Measurements from ENCODE around the gene HS6ST1.
"Not testable (repeated sequence)": the region's sequence is repeated elsewhere in the genome, so short reads cannot be mapped to it uniquely, and the experiment has no call there.

Gene HS6ST1

DNA sequence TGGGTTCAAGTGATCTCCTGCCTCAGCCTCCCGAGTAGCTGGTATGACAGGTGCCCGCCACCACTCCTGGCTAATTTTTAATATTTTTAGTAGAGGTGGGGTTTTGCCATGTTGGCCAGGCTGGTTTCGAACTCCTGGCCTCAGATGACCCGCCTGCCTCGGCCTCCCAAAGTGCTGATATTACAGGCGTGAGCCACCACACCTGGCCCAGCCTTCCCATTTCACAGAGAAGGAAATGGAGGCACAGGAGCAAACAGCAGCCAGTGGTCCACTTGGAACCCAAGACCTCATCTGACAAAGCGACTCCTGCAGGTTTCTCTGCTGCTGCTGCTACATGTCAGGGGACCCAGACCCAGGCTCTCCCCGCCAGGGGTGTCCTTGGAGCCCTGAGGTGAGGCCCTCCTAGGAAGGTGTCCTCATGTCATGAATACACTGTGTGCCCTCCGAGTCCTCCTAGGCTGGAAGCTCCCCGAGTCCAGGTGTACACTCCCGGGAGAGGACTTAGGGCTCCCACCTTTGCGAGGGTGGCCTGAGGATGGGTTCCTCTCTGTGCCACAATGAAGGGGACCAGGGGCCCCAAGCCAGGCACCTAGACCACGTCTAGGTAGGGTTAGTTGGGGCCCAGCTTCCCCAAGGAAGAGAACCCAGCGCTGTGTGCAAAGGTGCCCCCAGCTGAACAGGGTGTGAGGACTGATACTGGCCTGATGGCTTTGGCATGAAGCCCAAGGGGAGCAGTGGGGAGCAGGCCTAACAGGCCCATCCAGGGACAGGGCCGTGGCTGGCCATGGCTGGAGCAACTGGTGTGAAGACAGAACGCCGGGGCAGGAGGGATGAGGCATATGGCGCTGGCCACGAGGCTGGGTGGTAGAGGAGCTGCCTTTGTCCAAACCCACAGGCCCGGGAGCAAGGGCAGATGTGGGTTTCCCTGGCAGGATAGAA, 56.1 kb downstream of the HS6ST1 start:
- no peak for DNase-seq (ENCODE audit: low read depth)
- TF ChIP-seq, protein P1, sequence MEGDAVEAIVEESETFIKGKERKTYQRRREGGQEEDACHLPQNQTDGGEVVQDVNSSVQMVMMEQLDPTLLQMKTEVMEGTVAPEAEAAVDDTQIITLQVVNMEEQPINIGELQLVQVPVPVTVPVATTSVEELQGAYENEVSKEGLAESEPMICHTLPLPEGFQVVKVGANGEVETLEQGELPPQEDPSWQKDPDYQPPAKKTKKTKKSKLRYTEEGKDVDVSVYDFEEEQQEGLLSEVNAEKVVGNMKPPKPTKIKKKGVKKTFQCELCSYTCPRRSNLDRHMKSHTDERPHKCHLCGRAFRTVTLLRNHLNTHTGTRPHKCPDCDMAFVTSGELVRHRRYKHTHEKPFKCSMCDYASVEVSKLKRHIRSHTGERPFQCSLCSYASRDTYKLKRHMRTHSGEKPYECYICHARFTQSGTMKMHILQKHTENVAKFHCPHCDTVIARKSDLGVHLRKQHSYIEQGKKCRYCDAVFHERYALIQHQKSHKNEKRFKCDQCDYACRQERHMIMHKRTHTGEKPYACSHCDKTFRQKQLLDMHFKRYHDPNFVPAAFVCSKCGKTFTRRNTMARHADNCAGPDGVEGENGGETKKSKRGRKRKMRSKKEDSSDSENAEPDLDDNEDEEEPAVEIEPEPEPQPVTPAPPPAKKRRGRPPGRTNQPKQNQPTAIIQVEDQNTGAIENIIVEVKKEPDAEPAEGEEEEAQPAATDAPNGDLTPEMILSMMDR (conservative IDR thresholded peaks at IDR 0.05; ENCODE audit: low read depth, low read length), result no peak
- H3K4me3 ChIP-seq (ENCODE audit: low read depth, low read length), result no peak overlapping the region

DNA sequence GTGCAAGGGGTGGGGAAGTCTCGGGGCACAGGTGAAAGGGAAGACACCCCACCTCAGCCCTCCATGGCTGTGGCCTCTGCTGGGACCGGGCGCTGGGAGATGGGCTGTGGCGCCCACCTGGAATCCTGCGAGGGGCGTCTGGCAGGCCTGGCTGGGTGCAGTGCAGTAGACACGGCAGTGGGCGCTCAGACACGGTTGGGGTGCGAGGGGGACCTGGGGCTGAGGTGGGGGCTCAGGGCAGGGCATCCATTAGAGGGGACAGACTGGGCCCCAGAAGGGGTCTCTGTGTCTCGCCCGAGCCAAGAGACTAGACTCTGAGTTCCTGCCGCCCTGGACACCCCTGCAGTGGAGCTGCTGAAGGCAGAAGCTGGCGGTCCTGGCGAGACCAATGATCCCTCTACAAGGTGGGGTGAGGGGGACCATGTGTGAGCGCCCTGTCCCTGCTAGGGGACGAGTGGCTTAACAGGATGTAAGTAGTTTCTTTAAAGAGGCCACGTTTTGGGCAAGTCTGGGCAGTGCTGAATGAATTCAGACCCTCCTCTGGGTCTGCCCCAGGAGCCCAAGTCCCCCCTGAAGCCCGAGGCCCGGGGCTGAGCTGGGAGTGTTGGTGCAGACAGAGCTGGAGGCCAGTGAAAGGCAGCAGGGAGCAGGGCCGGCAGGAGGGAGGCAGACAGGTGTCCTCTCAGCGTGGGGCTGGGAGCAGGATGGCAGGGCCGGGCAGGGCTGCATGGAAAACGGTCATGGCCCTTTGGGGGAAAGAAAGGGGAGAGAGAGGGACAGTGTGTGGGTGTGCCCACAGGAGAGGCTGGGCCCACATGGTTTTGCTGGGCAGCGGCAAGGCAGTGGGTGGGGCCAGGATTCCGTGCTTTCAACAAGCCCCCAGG, 57.2 kb downstream of the HS6ST1 start:
- TF ChIP-seq, protein P1 (conservative IDR thresholded peaks at IDR 0.05; ENCODE audit: low read depth, low read length), result no peak
- H3K4me3 ChIP-seq (ENCODE audit: low read depth, low read length), result no peak overlapping the region
- DNase-seq (ENCODE audit: low read depth), result no peak

DNA sequence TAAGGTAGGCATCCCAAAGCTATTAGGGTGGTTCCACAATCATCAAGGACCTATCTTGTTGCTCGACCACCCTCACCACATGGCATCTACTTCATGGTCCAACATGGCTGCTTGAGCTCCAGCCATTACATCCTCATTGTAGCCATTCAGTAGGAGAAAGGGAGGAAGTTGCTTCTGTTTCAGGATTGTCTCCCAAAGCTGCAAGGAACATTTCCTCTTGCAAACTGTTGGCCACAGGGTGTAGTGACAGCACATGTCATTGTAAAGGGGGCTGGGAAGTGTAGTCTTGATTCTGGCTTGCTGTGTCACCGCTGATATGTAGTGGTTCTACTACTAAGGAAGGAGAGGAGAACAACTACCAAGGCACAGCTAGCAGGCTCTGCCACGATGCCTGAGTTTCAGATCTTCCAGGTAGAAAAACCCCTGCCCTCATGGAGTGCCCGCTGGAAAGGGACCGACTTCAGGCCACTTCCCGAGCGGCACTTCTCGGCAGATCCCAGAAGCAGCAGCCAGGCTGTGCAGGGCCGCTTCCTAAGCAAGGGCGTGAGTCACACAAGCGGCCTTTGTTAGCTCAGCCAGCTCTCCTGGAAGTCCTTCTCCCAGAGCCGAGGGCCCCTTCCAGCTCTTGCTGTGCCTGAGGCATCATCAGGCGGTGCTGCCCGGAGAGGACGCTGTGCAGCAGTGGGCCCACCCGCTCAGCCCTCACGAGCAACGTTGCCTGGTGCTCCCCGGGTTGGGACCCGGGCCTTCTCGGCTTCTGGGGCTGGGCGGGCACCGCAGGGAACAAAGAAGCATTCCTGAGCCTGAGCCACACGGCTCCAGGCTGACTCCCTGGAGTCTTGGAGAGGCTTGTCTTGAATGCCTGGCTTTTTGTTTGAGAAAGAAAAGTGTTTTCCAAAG, 58.2 kb downstream of the HS6ST1 start:
- peak overlapping the region; percentile 5 for H3K4me3 ChIP-seq (ENCODE audit: low read depth, low read length)
- TF ChIP-seq, protein P1 (conservative IDR thresholded peaks at IDR 0.05; ENCODE audit: low read depth, low read length), result peak; percentile 46
- peak; percentile 83 for DNase-seq (ENCODE audit: low read depth)

DNA sequence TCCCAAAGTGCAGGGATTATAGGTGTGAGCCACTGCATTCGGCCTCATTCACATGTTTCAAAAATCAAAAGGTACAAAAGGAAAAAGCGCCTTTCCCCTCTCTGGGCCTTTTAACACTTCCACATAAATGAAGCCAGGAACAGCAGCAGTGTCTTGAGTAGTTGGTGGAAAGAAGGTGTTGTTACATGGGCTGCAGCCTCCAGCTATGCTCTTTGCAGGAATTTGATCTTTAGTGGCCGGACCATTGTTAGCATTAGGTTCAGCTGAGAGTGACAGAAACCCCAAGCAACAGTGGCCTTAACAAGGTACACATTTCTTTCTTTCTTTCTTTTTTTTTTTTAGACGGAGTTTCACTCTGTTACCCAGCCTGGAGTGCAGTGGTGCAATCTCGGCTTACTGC, 59.1 kb downstream of the HS6ST1 start:
- no peak overlapping the region for H3K4me3 ChIP-seq (ENCODE audit: low read depth, low read length)
- TF ChIP-seq, protein P1 (conservative IDR thresholded peaks at IDR 0.05; ENCODE audit: low read depth, low read length), result no peak
- DNase-seq (ENCODE audit: low read depth), result no peak

DNA sequence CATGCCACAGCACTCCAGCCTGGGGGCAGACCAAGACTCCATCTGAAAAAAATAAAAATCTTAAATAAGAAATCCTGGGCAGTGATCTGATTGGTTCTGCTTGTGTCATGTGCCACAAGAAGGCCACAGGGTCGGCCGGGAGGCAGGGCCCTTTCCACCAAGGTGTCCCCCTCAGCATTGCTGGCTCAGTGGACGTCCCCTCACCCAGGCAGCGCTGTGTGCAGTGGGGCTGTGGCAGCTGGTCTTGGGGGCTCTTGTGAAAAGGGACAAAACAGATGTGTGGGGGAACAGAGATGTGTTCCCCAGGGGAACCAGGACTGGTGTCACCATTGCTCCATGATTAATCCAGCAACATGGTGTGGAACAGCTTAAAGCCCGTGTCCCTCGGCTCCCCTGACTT, 60.5 kb downstream of the HS6ST1 start:
- H3K4me3 ChIP-seq (ENCODE audit: low read depth, low read length), result no peak overlapping the region
- DNase-seq (ENCODE audit: low read depth), result no peak
- TF ChIP-seq, protein P1 (conservative IDR thresholded peaks at IDR 0.05; ENCODE audit: low read depth, low read length), result no peak

DNA sequence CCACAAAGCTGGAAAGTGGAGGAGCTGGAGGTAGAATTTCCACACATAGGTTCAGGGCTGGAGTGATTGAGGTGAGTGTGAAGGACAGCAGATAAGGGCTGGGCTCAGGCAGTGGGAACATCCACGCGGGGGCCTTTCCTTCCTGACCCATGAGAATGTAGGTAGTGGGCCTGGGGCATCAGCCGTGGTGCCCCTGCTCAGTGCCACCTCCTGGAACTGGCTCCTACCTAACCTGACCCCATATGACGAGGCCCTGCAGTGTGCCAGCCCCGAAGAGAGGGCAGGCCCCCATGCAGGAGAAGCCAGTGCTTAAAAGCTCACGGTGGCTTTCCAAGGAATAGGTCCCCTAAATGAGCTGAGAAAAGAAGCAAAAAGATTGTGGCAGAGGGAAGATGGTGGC, 66.2 kb downstream of the HS6ST1 start:
- TF ChIP-seq, protein P1 (conservative IDR thresholded peaks at IDR 0.05; ENCODE audit: low read depth, low read length), result no peak
- H3K4me3 ChIP-seq (ENCODE audit: low read depth, low read length), result no peak overlapping the region
- DNase-seq (ENCODE audit: low read depth), result no peak

DNA sequence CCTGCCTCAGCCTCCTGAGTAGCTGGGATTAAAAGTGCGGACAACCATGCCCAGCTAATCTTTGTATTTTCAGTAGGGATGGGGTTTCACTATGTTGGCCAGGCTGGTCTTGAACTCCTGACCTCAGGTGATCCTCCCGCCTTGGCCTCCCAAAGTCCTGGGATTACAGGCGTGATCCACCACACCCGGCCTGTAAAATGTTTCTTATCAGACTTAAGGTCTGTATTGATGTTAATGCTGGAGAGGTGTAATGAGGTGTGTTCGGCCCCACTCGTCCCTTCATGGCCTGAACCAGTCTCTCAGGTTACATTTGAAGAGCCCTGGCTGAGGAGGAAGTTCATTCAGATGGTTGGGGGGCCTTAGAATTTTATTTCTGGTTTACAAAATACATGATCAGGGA, 66.6 kb downstream of the HS6ST1 start:
- not testable (repeated sequence) for DNase-seq (ENCODE audit: low read depth); H3K4me3 ChIP-seq (ENCODE audit: low read depth, low read length)

Measured in choroid plexus epithelial cell (primary cell).